22Rv1 (cell line): ENCODE data around the gene SMYD3.

Source experiments
- ZFX ChIP-seq: fragments of 450-650 bp; IDR thresholded peaks from 2 replicates; pipeline ENCODE4 v1.6.1; 2017; ENCODE audit warnings: antibody characterized with exemption, borderline replicate concordance
- TF ChIP-seq, protein P1 (sequence below): fragments of 450-650 bp; IDR thresholded peaks from 2 replicates; pipeline ENCODE4 v1.5.1; 2017; ENCODE audit warnings: mild to moderate bottlenecking

DNA sequence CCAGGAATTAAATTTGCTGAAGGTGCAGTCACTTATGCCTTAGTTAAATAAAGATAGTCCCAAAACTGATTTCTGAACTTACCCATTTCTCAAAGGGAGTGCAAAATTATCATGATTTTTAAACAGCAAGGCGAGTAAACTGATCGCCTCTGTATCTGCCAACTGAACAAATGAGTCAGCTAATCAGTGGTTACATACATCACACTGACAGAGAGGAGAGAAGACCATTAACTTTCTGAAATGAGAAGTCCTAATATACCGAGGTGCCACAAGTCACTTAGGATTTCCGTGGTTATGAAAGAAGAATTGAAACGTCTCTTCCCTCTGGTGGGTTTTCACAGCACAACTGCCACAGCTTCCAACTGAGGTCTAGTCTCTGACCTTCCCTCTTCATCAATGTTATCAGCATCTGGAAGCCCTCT is 400.7 kb downstream of the SMYD3 start:
- TF ChIP-seq, protein P1, sequence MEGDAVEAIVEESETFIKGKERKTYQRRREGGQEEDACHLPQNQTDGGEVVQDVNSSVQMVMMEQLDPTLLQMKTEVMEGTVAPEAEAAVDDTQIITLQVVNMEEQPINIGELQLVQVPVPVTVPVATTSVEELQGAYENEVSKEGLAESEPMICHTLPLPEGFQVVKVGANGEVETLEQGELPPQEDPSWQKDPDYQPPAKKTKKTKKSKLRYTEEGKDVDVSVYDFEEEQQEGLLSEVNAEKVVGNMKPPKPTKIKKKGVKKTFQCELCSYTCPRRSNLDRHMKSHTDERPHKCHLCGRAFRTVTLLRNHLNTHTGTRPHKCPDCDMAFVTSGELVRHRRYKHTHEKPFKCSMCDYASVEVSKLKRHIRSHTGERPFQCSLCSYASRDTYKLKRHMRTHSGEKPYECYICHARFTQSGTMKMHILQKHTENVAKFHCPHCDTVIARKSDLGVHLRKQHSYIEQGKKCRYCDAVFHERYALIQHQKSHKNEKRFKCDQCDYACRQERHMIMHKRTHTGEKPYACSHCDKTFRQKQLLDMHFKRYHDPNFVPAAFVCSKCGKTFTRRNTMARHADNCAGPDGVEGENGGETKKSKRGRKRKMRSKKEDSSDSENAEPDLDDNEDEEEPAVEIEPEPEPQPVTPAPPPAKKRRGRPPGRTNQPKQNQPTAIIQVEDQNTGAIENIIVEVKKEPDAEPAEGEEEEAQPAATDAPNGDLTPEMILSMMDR, result no peak
- no peak for TF ChIP-seq ZFX
